GM12873 (cell line): Measurements from ENCODE around the gene SORCS3.

Experiments used
- TF ChIP-seq, protein P1 (sequence below): IDR thresholded peaks from 2 replicates; pipeline ENCODE4 v1.5.1; 2012; ENCODE audit warnings: low read depth, mild to moderate bottlenecking, moderate library complexity, low read length, control low read depth; ENCODE audit not compliant: insufficient read depth; ENCODE audit errors: missing control alignments

SORCS3 gene

DNA sequence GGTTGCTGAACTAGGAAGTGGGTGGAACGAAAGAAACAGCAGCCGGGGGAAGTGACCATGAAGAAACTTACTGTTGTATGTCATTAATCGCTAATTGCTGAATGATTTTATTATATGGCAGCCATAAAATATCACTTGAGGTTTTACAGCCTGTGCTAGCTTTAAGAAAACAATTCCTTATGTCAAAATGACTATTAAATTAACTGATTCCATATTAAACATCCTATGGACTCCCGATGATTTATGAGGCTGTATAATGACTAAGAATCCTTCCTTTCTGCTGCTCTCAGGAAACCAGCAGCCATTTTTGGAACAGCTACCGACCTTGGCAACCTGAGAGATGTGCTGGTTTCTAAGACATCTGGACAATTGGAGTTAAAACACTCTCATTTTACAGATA is 421.9 kb downstream of the SORCS3 start:
- TF ChIP-seq, protein P1, sequence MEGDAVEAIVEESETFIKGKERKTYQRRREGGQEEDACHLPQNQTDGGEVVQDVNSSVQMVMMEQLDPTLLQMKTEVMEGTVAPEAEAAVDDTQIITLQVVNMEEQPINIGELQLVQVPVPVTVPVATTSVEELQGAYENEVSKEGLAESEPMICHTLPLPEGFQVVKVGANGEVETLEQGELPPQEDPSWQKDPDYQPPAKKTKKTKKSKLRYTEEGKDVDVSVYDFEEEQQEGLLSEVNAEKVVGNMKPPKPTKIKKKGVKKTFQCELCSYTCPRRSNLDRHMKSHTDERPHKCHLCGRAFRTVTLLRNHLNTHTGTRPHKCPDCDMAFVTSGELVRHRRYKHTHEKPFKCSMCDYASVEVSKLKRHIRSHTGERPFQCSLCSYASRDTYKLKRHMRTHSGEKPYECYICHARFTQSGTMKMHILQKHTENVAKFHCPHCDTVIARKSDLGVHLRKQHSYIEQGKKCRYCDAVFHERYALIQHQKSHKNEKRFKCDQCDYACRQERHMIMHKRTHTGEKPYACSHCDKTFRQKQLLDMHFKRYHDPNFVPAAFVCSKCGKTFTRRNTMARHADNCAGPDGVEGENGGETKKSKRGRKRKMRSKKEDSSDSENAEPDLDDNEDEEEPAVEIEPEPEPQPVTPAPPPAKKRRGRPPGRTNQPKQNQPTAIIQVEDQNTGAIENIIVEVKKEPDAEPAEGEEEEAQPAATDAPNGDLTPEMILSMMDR = no peak

DNA sequence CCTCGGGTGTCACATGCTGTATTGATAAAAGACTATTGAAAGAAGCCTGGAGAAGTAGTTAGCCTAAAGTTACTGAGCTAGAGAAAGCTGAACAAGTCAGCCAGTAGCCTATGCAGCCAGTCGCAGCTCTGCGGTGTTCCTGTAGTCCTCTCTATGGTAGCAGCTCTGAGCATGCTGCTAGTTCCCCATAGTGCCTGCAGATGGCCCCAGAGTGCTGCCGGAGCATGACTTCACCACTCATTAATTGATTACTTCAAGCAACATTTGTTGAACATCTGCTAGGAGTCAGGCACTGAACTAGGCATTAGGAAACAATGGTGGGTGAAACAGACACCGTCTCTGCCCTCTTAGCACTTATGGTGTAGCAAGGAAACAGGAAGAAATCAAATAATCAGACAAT is 422.7 kb downstream of the SORCS3 start:
- TF ChIP-seq, protein P1 = peak; percentile 76

DNA sequence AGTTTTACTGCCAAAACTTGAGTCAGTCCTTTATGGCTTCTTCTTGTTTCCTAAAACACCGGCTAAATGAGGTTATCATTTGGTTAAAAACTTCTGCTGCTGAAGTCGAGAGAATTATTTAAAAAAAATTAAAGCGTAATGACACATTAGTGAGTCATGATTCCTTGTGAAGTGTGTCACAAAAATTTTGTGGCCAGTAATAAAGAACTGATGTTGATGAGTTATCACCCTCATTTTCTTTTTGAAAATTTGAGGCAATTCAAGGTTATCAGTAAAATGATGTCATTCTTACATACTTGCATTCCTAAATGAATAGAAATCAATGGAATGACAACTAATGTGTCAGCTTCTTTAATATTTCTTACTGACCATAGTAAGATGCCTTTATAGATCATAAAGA is 427.4 kb downstream of the SORCS3 start:
- TF ChIP-seq, protein P1 = no peak

DNA sequence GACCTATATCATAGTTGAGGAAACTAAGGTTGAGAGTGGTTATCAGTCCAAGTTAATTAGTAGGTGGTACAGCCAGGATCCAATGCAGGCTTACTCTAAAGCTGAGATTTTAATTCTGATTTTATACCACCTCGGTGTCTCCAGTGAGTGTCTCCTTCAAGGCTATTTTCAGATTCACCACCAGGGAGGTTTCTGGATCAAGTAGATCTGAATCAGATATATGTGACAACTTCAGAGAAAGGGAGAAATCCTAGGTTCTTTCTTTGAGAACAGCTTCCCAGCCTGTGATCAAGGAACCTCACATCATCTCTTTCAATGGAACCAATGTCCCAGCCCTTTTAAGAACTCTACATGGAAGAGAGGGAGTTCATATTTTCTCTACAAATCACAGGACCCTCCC is 429.2 kb downstream of the SORCS3 start:
- TF ChIP-seq, protein P1 = no peak

DNA sequence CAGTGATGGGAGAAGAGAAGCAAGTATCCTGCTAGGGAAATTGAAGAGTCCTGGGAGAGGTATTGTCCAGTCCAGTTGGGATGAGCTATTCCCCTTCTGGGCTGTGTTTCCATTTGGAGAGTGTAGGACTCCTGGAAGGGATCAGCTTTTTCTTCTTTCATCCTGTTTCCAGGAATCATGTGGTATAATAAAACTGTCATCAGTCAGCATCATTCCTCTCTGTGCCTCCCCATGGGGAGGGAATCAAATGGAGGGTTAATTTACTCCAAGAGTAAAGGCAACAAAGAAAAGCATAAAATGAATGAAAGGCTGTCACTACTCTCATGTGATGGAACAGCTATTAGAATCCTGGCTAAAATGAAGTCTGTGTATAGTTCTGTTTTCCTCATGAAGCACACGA is 429.9 kb downstream of the SORCS3 start:
- TF ChIP-seq, protein P1 = no peak

DNA sequence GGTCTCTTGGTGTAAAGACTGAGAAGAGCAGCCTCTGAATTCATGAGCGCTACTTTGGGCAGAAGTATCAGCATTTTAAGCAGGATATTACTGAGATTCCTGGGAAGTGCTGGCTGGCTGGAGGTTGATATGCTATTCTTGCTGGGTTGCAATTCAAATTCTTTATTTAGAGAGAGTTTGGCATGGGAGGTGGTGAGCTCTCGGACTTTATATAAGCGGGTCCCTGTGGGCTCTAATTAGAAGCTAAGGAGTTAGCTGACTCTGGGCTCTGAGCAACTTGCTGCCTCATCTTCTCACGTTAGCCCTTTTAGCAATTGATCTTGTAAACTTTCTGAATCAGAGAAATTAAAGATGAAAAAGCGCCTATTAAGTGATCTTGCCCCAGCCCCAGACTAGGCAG is 430.9 kb downstream of the SORCS3 start:
- TF ChIP-seq, protein P1 = no peak

DNA sequence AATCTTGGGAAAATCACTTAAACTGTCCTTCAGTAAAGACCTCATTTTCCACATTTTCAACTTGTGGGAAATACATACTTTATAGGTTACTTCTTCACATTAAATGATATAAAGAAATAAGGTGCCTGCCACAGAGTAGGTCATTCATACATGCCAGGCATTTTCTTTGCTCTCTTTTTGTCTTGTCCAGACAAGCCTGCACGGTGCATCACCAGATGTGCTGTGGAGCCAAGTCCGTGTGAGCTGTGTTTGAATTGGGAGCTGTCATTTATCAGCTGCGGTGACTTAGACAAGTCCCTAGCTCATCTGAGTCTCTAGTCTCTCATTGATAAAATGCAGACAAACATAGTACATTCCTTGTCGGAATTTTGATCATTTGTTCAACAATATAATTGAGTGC is 432.9 kb downstream of the SORCS3 start:
- TF ChIP-seq, protein P1 = no peak

DNA sequence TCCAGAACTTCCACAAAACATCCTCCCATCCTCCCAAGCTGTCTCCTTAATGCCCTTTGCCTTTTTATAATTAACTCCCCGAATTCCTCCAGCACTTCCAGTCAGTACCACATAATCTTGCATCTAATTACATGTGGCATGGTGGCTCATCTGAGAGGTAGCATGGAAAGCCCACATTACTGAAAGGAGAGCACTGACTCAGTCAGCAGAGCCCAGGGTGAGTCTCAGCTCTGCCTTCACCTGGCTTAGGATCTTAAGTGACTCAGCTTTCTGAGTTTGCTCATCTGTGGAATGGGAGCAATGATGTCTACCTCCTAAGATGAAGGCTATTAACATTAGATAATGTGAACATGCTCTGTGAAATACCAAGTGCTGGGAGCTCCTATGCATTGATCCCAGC is 433.9 kb downstream of the SORCS3 start:
- TF ChIP-seq, protein P1 = no peak
